ENCODE data around the gene GNAL.

GNAL gene

DNA sequence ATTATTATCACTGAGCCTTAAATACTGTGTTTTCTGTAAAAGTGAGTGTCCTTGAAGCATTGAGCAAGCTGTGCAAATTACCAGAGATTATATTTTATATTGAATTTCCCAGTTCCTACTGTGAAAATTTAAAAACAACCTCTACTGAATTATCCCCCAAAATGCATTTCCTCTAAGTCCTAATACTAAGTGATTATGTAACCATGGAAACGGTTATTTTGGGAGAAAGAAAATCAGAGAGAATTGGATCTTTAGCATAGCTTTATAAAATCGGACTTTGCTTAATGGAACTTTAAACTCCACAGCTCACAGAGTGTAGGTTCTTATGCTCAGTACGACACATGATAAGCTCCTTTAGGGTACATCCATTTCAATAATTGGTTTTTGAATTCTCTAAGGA is 142.9 kb downstream of the GNAL start:
- no peak for DNase-seq (ENCODE audit: low read depth)

DNA sequence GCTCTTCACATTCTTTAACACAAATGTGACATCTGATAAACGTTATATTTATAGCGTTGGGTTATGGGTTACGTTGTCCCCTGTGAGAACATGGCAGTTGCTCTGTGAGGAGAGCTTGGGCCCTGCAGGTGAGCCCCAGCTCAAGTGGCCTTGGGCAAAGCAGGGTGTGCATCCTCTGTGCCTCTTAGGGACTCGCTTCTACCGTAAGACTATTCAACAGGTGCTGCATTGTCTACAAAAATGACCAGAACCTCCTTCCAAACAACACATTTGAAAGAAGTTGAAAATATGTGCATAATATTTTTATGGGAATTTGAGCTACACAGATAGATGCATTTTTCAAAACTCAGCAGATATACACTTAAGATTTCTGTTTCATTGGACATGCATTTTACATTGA is 145.7 kb downstream of the GNAL start:
- no peak overlapping the region for H3K4me3 ChIP-seq (ENCODE audit: low read depth, low read length)
- TF ChIP-seq MYC (IDR thresholded peaks at IDR 0.05; ENCODE audit: low read depth, low read length) (no peak), MAX (IDR thresholded peaks at IDR 0.05; ENCODE audit: low read depth, low read length) (no peak), POLR2A (IDR thresholded peaks at IDR 0.05; ENCODE audit: extremely low read depth, insufficient read length) (no peak)
- TF ChIP-seq, protein P1, sequence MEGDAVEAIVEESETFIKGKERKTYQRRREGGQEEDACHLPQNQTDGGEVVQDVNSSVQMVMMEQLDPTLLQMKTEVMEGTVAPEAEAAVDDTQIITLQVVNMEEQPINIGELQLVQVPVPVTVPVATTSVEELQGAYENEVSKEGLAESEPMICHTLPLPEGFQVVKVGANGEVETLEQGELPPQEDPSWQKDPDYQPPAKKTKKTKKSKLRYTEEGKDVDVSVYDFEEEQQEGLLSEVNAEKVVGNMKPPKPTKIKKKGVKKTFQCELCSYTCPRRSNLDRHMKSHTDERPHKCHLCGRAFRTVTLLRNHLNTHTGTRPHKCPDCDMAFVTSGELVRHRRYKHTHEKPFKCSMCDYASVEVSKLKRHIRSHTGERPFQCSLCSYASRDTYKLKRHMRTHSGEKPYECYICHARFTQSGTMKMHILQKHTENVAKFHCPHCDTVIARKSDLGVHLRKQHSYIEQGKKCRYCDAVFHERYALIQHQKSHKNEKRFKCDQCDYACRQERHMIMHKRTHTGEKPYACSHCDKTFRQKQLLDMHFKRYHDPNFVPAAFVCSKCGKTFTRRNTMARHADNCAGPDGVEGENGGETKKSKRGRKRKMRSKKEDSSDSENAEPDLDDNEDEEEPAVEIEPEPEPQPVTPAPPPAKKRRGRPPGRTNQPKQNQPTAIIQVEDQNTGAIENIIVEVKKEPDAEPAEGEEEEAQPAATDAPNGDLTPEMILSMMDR (IDR thresholded peaks at IDR 0.05; ENCODE audit: low read depth, low read length), result no peak
- DNase-seq (ENCODE audit: low read depth), result no peak

More for the DNA sequence above, 142.9 kb downstream of the GNAL start:
- no peak for TF ChIP-seq MAX (IDR thresholded peaks at IDR 0.05; ENCODE audit: low read depth, low read length)
- no peak for TF ChIP-seq MYC (IDR thresholded peaks at IDR 0.05; ENCODE audit: low read depth, low read length)
- TF ChIP-seq POLR2A (IDR thresholded peaks at IDR 0.05; ENCODE audit: extremely low read depth, insufficient read length), result no peak
- TF ChIP-seq, protein P1 (IDR thresholded peaks at IDR 0.05; ENCODE audit: low read depth, low read length), result no peak
- H3K4me3 ChIP-seq (ENCODE audit: low read depth, low read length), result no peak overlapping the region

DNA sequence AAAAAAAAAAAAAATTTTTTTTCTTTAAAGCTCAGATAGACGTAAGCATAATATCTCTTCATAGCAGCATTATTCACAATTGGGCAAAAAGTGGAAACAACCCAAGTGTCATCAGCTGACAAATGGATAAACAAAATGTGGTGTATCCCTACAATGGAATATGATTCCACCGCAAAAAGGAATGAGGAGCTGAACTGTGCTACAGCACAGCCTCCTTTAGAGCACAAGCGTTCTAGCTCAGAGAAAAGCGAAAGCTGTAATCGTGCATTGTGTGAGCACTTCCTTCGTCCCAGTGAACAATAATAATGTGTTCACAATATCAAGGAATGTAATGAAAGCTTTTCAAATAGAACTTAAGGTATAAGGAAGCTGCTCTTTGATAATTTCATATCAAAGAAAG is 150.5 kb downstream of the GNAL start:
- TF ChIP-seq MAX (IDR thresholded peaks at IDR 0.05; ENCODE audit: low read depth, low read length) (no peak), MYC (IDR thresholded peaks at IDR 0.05; ENCODE audit: low read depth, low read length) (no peak), POLR2A (IDR thresholded peaks at IDR 0.05; ENCODE audit: extremely low read depth, insufficient read length) (no peak)
- TF ChIP-seq, protein P1 (IDR thresholded peaks at IDR 0.05; ENCODE audit: low read depth, low read length), result no peak
- H3K4me3 ChIP-seq (ENCODE audit: low read depth, low read length), result no peak overlapping the region
- DNase-seq (ENCODE audit: low read depth), result no peak

GRCh38 chr18:11840493-11840892 is 151.4 kb downstream of the GNAL start:
- no peak overlapping the region for H3K4me3 ChIP-seq (ENCODE audit: low read depth, low read length)
- no peak for DNase-seq (ENCODE audit: low read depth)
- TF ChIP-seq MAX (IDR thresholded peaks at IDR 0.05; ENCODE audit: low read depth, low read length), result no peak
- TF ChIP-seq, protein P1 (IDR thresholded peaks at IDR 0.05; ENCODE audit: low read depth, low read length), result no peak
- TF ChIP-seq POLR2A (IDR thresholded peaks at IDR 0.05; ENCODE audit: extremely low read depth, insufficient read length), result no peak
- no peak for TF ChIP-seq MYC (IDR thresholded peaks at IDR 0.05; ENCODE audit: low read depth, low read length)

GRCh38 chr18:11842562-11842961 is 153.5 kb downstream of the GNAL start:
- TF ChIP-seq MYC (IDR thresholded peaks at IDR 0.05; ENCODE audit: low read depth, low read length), result no peak
- TF ChIP-seq MAX (IDR thresholded peaks at IDR 0.05; ENCODE audit: low read depth, low read length), result no peak
- TF ChIP-seq, protein P1 (IDR thresholded peaks at IDR 0.05; ENCODE audit: low read depth, low read length), result no peak
- no peak for TF ChIP-seq POLR2A (IDR thresholded peaks at IDR 0.05; ENCODE audit: extremely low read depth, insufficient read length)
- DNase-seq (ENCODE audit: low read depth), result no peak

GRCh38 chr18:11844436-11844835 is 155.4 kb downstream of the GNAL start:
- TF ChIP-seq POLR2A (IDR thresholded peaks at IDR 0.05; ENCODE audit: extremely low read depth, insufficient read length), result no peak
- TF ChIP-seq MAX (IDR thresholded peaks at IDR 0.05; ENCODE audit: low read depth, low read length), result no peak
- TF ChIP-seq MYC (IDR thresholded peaks at IDR 0.05; ENCODE audit: low read depth, low read length), result no peak
- TF ChIP-seq, protein P1 (IDR thresholded peaks at IDR 0.05; ENCODE audit: low read depth, low read length), result no peak
- DNase-seq (ENCODE audit: low read depth), result no peak
- no peak overlapping the region for H3K4me3 ChIP-seq (ENCODE audit: low read depth, low read length)

More at GRCh38 chr18:11842562-11842961, 153.5 kb downstream of the GNAL start:
- no peak overlapping the region for H3K4me3 ChIP-seq (ENCODE audit: low read depth, low read length)

Measured in NB4 (cell line).